H9 (cell line): Measurements from ENCODE around the gene RAMP3. TPM values are rescaled to one million over a fixed set of nuclear protein-coding genes. Genes with fewer than 3 reads are reported as not detected.

ENCODE experiments used
- DNase-seq: peaks from one replicate; pipeline ENCODE4 v3.0.0-alpha.2; 2017
- H2AFZ ChIP-seq: one replicate; pipeline ENCODE4 v1.6.1; 2013; ENCODE audit warnings: mild to moderate bottlenecking, low read length, control low read depth, moderate library complexity
- H2AK5ac ChIP-seq: 2 replicates; pipeline ENCODE4 v1.6.1; 2013; ENCODE audit warnings: low read length, control low read depth, mixed read lengths; ENCODE audit not compliant: insufficient read length
- H2BK120ac ChIP-seq: one replicate; pipeline ENCODE4 v1.6.1; 2013; ENCODE audit warnings: low read depth, mild to moderate bottlenecking, low read length, control low read depth, inconsistent platforms; ENCODE audit not compliant: poor library complexity, severe bottlenecking
- H2BK12ac ChIP-seq: 2 replicates; pipeline ENCODE4 v1.6.1; 2013; ENCODE audit warnings: low read length, control low read depth, mixed read lengths, low read depth; ENCODE audit not compliant: insufficient read length
- H2BK15ac ChIP-seq: 2 replicates; pipeline ENCODE4 v1.6.1; 2013; ENCODE audit warnings: low read depth, low read length, control low read depth
- H2BK20ac ChIP-seq: one replicate; pipeline ENCODE4 v1.6.1; 2013; ENCODE audit warnings: low read depth, mild to moderate bottlenecking, low read length, control low read depth, inconsistent platforms; ENCODE audit not compliant: poor library complexity, severe bottlenecking
- H2BK5ac ChIP-seq: 2 replicates; pipeline ENCODE4 v1.6.1; 2013; ENCODE audit warnings: low read length, control low read depth, mixed read lengths; ENCODE audit not compliant: insufficient read length
- H3K14ac ChIP-seq: 2 replicates; pipeline ENCODE4 v1.6.1; 2013; ENCODE audit warnings: low read length, control low read depth; ENCODE audit not compliant: insufficient read depth
- H3K18ac ChIP-seq: 2 replicates; pipeline ENCODE4 v1.6.1; 2013; ENCODE audit warnings: low read depth, mild to moderate bottlenecking, mixed read lengths, low read length, control low read depth; ENCODE audit not compliant: insufficient read length
- H3K23ac ChIP-seq: 2 replicates; pipeline ENCODE4 v1.6.1; 2013; ENCODE audit warnings: low read length, control low read depth, mixed read lengths, low read depth; ENCODE audit not compliant: insufficient read length
- H3K23me2 ChIP-seq: 2 replicates; pipeline ENCODE4 v1.6.1; 2013; ENCODE audit warnings: low read depth, mild to moderate bottlenecking, mixed read lengths, low read length, control low read depth; ENCODE audit not compliant: insufficient read length, poor library complexity, severe bottlenecking
- H3K27ac ChIP-seq: 2 replicates; pipeline ENCODE4 v1.5.1; 2013; ENCODE audit warnings: low read length, control low read depth, mixed read lengths, low read depth; ENCODE audit not compliant: insufficient read length
- H3K27me3 ChIP-seq: 2 replicates; pipeline ENCODE4 v1.6.1; 2013; ENCODE audit warnings: low read length, control low read depth, inconsistent platforms; ENCODE audit not compliant: insufficient read depth
- H3K4ac ChIP-seq: 2 replicates; pipeline ENCODE4 v1.6.1; 2013; ENCODE audit warnings: low read depth, mild to moderate bottlenecking, control low read depth, inconsistent platforms, low read length, moderate library complexity
- H3K4me1 ChIP-seq: 2 replicates; pipeline ENCODE4 v1.6.1; 2013; ENCODE audit warnings: low read length, control low read depth, inconsistent platforms; ENCODE audit not compliant: insufficient read depth
- H3K4me2 ChIP-seq: 2 replicates; pipeline ENCODE4 v1.6.1; 2013; ENCODE audit warnings: low read length, control low read depth, mixed read lengths; ENCODE audit not compliant: insufficient read length, insufficient read depth
- H3K56ac ChIP-seq: 2 replicates; pipeline ENCODE4 v1.6.1; 2013; ENCODE audit warnings: low read depth, mild to moderate bottlenecking, mixed read lengths, low read length, control low read depth; ENCODE audit not compliant: insufficient read length
- H3K79me1 ChIP-seq: 2 replicates; pipeline ENCODE4 v1.6.1; 2013; ENCODE audit warnings: low read depth, mild to moderate bottlenecking, moderate library complexity, low read length, control low read depth, inconsistent platforms; ENCODE audit not compliant: insufficient read depth, poor library complexity, severe bottlenecking
- H3K79me2 ChIP-seq: 2 replicates; pipeline ENCODE4 v1.6.1; 2013; ENCODE audit warnings: low read length, control low read depth, inconsistent platforms; ENCODE audit not compliant: insufficient read depth
- H3K9ac ChIP-seq: 2 replicates; pipeline ENCODE4 v1.6.1; 2013; ENCODE audit warnings: low read length, control low read depth, mixed read lengths; ENCODE audit not compliant: insufficient read length; ENCODE audit errors: extremely low read depth
- H3K9me3 ChIP-seq: one replicate; pipeline ENCODE4 v1.6.1; 2013; ENCODE audit warnings: low read depth, low read length, inconsistent platforms; ENCODE audit not compliant: control insufficient read depth
- H3T11ph ChIP-seq: one replicate; pipeline ENCODE4 v1.6.1; 2013; ENCODE audit warnings: mild to moderate bottlenecking, low read length, control low read depth, inconsistent platforms
- H4K20me1 ChIP-seq: one replicate; pipeline ENCODE4 v1.6.1; 2013; ENCODE audit not compliant: control insufficient read depth, insufficient read length, insufficient read depth
- H4K5ac ChIP-seq: 2 replicates; pipeline ENCODE4 v1.6.1; 2013; ENCODE audit warnings: low read depth, mild to moderate bottlenecking, mixed read lengths, low read length, control low read depth; ENCODE audit not compliant: insufficient read length
- H4K8ac ChIP-seq: replicated peaks from 2 replicates; pipeline ENCODE4 v1.6.1; 2013; ENCODE audit warnings: low read length, control low read depth, mixed read lengths, low read depth; ENCODE audit not compliant: insufficient read length
- H4K91ac ChIP-seq: 2 replicates; pipeline ENCODE4 v1.6.1; 2013; ENCODE audit warnings: low read depth, mild to moderate bottlenecking, moderate library complexity, mixed read lengths, low read length, control low read depth; ENCODE audit not compliant: insufficient read length
- H3K27ac Mint-ChIP-seq, 3 experiments: 2 replicates in 2 of 3; 3 replicates in 1 of 3; pipeline ENCODE4 v1.8.0; 2020 to 2021; ENCODE audit warnings: mixed read lengths in 3 of 3, mild to moderate bottlenecking in 1 of 3, moderate library complexity in 1 of 3
- H3K27me3 Mint-ChIP-seq: 2 replicates; pipeline ENCODE4 v1.8.0; 2021; ENCODE audit warnings: low read depth, mild to moderate bottlenecking, moderate library complexity, mixed read lengths
- H3K36me3 Mint-ChIP-seq, 3 experiments: 2 replicates in 2 of 3; 3 replicates in 1 of 3; pipeline ENCODE4 v1.8.0; 2020 to 2021; ENCODE audit warnings: low read depth in 3 of 3, mixed read lengths in 3 of 3; ENCODE audit not compliant: insufficient read depth in 1 of 3
- H3K4me1 Mint-ChIP-seq, 2 experiments: 2 replicates each; pipeline ENCODE4 v1.8.0; 2020; ENCODE audit warnings: mixed read lengths in 2 of 2
- H3K4me3 Mint-ChIP-seq, 2 experiments: 2 replicates in 1 of 2; 3 replicates in 1 of 2; pipeline ENCODE4 v1.8.0; 2020 to 2021; ENCODE audit warnings: mild to moderate bottlenecking in 2 of 2, mixed read lengths in 2 of 2, moderate library complexity in 1 of 2
- H3K9me3 Mint-ChIP-seq, 2 experiments: 2 replicates in 1 of 2; 3 replicates in 1 of 2; pipeline ENCODE4 v1.8.0; 2020; ENCODE audit warnings: mild to moderate bottlenecking in 2 of 2, mixed read lengths in 2 of 2, moderate library complexity in 1 of 2
- CTCF ChIP-seq: fragments of 200-600 bp; sonication (generic); conservative IDR thresholded peaks from 3 replicates; pipeline ENCODE4 v1.8.0; 2021; ENCODE audit warnings: antibody characterized with exemption, mild to moderate bottlenecking
- WGBS: extraction: QIAGEN DNeasy Blood & Tissue Kit; methylation state at CpG from one replicate; pipeline ENCODE4 v1.1.7; 2013; ENCODE audit warnings: missing lambda C conversion rate, low lambda C conversion rate, mixed read lengths; ENCODE audit not compliant: insufficient read length; ENCODE audit errors: extremely low coverage; 5-methylcytosine and 5-hydroxymethylcytosine counted together
- total RNA-seq: library from RNA; stranded (reverse); gene quantifications from 2 replicates; pipeline ENCODE4 v1.2.1, GENCODE V29; 2021

The RAMP3 gene
- total RNA-seq, 1 experiment from 2014 or later: 0.63 TPM

GRCh38 chr7:45216181-45216580 is 58.6 kb downstream of the RAMP3 start:
- no peak overlapping the region for H2AK5ac ChIP-seq
- H3K9me3 ChIP-seq: no peaks in the 10 kb centered on the region
- no peaks in the 10 kb centered on the region for H3K23me2 ChIP-seq
- no peak overlapping the region; the same call in 1 of the 2 replicates for H3K14ac ChIP-seq
- H3K27me3 Mint-ChIP-seq: peaks cover 30% of the 10 kb centered on the region
- no peak overlapping the region for H3K23ac ChIP-seq
- no peaks in the 10 kb centered on the region; the same call in 1 of the 2 replicates for H3K27me3 ChIP-seq
- no peak for TF ChIP-seq CTCF
- no peak overlapping the region for H3K18ac ChIP-seq
- H3K27ac ChIP-seq: no peak overlapping the region
- H3K4me1 Mint-ChIP-seq: peaks cover 12 to 29% of the 10 kb centered on the region in 2 experiments
- H3K4me3 Mint-ChIP-seq: no peak overlapping the region
- no peak overlapping the region for H2BK5ac ChIP-seq
- no peaks in the 10 kb centered on the region for H3K79me2 ChIP-seq
- H4K20me1 ChIP-seq: no peaks in the 10 kb centered on the region
- no peak overlapping the region for H3K9ac ChIP-seq
- H3K36me3 Mint-ChIP-seq: no peaks in the 10 kb centered on the region
- DNase-seq: no peak
- no peak overlapping the region for H3T11ph ChIP-seq
- H3K56ac ChIP-seq: no peak overlapping the region
- no peak overlapping the region for H2BK12ac ChIP-seq
- no peak overlapping the region for H2BK120ac ChIP-seq
- no peak overlapping the region for H4K8ac ChIP-seq
- no peak overlapping the region for H4K91ac ChIP-seq
- H3K9me3 Mint-ChIP-seq: no peaks in the 10 kb centered on the region
- no peak overlapping the region for H2BK20ac ChIP-seq
- H4K5ac ChIP-seq: no peak overlapping the region
- H3K4me2 ChIP-seq: no peak overlapping the region
- H2BK15ac ChIP-seq: no peak overlapping the region
- H3K4me1 ChIP-seq: no peaks in the 10 kb centered on the region
- no CpG with 5 or more reads among the region's 7 CpGs for WGBS
- H3K27ac Mint-ChIP-seq: no peak overlapping the region
- no peak overlapping the region for H2AFZ ChIP-seq
- H3K79me1 ChIP-seq: no peaks in the 10 kb centered on the region
- H3K4ac ChIP-seq: no peak overlapping the region
